Activated CD8-positive, alpha-beta memory T cell treated with anti-CD3 and anti-CD28 coated beads for 1 hour (primary cell): ENCODE data around the gene ANKRD13B.
"Not testable (repeated sequence)": the region's sequence is repeated elsewhere in the genome, so short reads cannot be mapped to it uniquely, and the experiment has no call there.

Experiments
- DNase-seq, 2 donors: peaks; one replicate each; pipeline ENCODE4 v3.0.0-alpha.2; 2020; ENCODE audit warnings: low read depth in 1 of 2; ENCODE audit errors: extremely low read depth in 1 of 2

Gene ANKRD13B

GRCh38 chr17:29640981-29641642, 48.2 kb downstream of the ANKRD13B start:
- DNase-seq, result no peak

- DNase-seq, result no peak
Measured at GRCh38 chr17:29642171-29642611, 49.3 kb downstream of the ANKRD13B start.

DNA sequence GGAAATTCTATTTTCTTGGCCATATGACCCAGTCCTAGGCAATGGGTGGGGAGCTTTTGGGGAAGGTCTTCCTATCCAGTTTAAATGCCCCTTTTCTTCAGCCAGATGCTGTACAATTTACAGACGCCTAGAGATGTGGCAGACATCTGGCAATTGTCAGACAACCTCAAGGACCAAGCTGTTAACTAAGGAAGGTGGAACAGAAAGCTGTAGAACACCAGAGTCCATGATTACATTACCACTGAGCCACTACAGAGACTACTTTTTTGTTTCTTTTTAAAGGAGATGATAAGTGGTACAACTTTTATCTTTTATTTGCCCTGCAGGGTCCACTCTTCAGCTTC, 50.9 kb downstream of the ANKRD13B start:
- no peak for DNase-seq

DNA sequence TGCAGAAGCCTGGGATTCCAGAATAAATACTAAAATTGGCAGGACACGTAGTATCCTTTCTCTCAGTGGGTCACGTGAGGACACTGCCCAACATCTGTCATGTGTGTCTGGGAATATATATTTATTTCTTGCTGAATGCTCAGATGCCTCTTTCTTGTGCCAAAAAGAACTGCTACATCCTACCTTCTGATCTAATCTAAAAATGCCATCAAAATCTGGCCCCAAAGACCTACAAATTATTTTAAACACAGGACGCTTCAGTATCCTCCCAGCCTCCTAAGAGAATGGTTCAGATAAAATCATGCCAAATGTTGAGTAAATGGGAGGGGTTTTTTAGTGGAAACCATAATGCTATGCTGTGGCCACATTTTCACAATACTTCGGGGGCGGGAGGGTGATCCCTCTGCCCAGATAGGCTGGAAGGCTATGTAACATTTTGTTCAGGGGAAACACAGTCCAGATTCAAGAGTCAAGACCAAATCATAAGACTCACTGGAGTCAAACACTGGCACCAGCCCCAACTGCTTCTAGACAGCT, 52.7 kb downstream of the ANKRD13B start:
- DNase-seq, result no peak

GRCh38 chr17:29648005-29648404, 55.1 kb downstream of the ANKRD13B start:
- DNase-seq, result no peak

DNA sequence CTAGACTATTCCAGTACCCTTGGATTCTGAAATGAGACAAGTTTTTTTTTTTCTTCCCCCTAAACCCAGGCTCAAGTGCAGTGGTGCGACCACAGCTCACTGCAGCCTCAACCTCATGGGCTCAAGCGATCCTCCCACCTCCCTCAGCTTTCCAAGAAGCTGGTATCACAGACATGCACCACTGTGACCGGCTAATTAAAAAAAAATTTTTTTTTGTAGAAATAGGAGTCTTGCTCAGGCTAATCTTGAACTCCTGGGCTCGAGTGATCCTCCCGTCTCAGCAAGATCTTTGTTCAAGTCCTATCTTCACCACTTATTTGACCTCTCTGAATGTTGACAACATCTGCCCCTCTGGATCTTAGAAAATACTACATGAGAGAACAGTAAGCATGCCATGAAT, 56.4 kb downstream of the ANKRD13B start:
- DNase-seq, result no peak

DNA sequence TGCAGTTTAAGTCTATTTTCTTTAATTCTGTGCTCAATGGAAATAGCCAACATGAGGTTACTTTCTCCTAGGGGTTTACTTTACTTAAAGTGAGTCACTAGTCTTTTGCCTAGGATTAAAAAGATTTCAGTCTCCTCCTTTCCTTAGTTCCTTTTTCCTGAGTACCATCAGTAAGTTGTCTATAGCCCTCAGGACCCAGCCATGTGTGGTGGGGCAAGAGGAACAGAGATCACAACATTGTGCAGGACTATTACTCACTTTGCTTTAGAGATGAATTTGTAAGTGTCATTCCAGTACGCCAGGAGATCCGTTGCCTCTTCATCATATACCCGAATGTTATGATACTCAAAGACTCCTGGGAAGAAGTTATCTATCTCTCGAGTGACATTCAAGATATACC, 57.5 kb downstream of the ANKRD13B start:
- no peak for DNase-seq

DNA sequence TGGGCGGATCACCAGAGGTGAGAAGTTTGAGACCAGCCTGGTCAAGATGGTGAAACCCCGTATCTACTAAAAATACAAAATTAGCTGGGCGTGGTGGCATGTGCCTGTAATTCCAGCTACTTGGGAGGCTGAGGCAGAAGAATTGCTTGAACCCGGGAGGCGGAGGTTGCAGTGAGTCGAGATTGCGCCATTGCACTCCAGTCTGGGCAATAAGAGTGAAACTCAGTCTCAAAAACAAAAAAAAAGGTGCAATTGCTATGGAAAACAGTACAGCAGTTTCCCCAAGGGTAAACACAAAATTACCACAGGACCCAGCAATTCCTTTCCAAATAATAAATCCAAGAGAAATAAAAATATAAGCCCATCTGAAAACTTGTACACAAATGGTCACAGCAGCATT, 59.0 kb downstream of the ANKRD13B start:
- DNase-seq, result not testable (repeated sequence)

DNA sequence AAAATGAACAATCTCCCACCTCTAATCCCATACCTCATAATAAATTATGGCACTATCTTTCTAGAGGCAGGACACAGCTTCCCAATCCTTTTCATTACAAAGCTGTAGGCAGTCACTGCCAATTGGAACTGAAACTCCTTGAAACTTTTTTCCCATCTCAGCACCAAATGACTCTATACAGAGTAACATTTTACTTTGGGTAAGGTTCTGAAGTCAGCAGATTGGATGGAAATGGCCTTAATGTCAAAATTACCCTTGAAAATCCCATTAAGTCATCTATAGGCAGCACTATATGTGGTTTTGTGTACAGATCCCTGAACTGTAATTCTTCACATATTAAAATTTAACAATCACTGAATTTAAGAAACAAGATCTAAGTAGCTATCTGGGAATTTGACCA, 60.0 kb downstream of the ANKRD13B start:
- DNase-seq, result no peak

GRCh38 chr17:29653995-29654714, 61.2 kb downstream of the ANKRD13B start:
- no peak for DNase-seq

GRCh38 chr17:29655323-29655722, 62.4 kb downstream of the ANKRD13B start:
- DNase-seq, result no peak

DNA sequence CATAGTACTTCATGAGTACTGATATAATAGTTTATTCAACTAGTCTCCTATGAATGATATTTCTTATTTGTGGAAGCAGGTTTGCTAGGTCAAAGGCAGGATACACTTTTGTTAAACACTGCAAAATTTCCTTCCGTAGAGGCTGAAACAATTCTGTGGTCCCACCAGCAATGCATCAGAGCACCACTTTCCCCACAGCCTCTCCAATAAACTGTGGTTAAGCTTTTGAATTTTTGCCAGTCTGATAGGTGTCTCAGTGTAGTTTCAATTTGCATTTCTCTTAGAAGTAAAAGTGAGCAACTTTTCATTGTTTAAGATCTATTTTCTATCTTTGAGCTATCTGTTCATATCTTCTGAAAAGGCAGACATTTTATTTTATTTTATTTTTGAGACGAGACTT, 66.2 kb downstream of the ANKRD13B start:
- no peak for DNase-seq

DNA sequence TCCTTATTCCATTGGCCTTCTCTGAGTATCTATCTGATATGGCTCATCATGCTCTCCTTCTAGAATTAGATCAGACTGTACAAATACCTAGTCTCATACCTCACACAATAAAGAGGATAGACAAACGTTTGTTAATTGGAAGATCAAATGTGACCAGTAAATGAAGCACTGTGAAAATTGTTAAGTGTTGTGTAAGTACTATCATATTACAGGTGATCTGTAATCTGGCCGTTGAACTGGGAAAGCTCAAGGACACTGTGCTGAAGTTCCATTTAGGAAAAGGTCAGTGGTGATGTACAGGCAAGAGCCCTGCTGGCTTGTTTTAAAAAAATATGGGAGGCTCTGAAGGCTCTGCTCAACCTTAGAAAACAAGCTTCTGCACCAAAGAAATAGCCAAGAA, 68.3 kb downstream of the ANKRD13B start:
- no peak for DNase-seq

GRCh38 chr17:29663155-29663554, 70.2 kb downstream of the ANKRD13B start:
- no peak for DNase-seq
